Prostate gland (tissue), 2 donors: ENCODE measurements around the gene CAPN5.

Experiments used
- CTCF ChIP-seq, 4 experiments: fragments of 200-600 bp in 2 of 4; fragments of 450-650 bp in 2 of 4; sonication (generic) in 2 of 4; IDR thresholded peaks; 1 replicate in 3 of 4; 2 replicates in 1 of 4; pipeline ENCODE4 v1.5.1; 2016 to 2019; ENCODE audit warnings: antibody characterized with exemption in 4 of 4, mild to moderate bottlenecking in 2 of 4, moderate library complexity in 2 of 4
- POLR2A ChIP-seq: fragments of 450-650 bp; IDR thresholded peaks from one replicate; pipeline ENCODE4 v1.6.1; 2016; ENCODE audit warnings: antibody characterized with exemption, mild to moderate bottlenecking
- POLR2AphosphoS5 ChIP-seq: sonication (generic); formaldehyde crosslinking; IDR thresholded peaks from one replicate; pipeline ENCODE4 v1.6.1; 2017; ENCODE audit warnings: antibody characterized with exemption

- TF ChIP-seq CTCF (IDR thresholded peaks at IDR 0.05) (no peak), POLR2A (no peak), POLR2AphosphoS5 (no peak)
Observed at GRCh38 chr11:77148963-77149715, 82.4 kb downstream of the CAPN5 start.
